Gastroesophageal sphincter (tissue), 4 donors: ENCODE results near the gene TECPR1. TPM values are rescaled to one million over a fixed set of nuclear protein-coding genes. Genes with fewer than 3 reads are reported as not detected.

Experiments
- ATAC-seq: fragments of 150-250 bp; one replicate; pipeline ENCODE4 v1.9.1; 2016; ENCODE audit warnings: mild to moderate bottlenecking, moderate library complexity
- H3K27ac ChIP-seq, 4 donors: fragments of 200-600 bp; sonication (generic) in 3 of 4; 1 replicate in 3 of 4; 2 replicates in 1 of 4; pipeline ENCODE4 v1.5.1; 2016 to 2019
- H3K27me3 ChIP-seq: fragments of 200-600 bp; sonication (generic); one replicate; pipeline ENCODE4 v1.5.1; 2019
- H3K36me3 ChIP-seq, 2 donors: fragments of 200-600 bp; sonication (generic); one replicate each; pipeline ENCODE4 v1.5.1; 2019; ENCODE audit warnings: control low read depth in 1 of 2
- H3K4me1 ChIP-seq, 3 donors: fragments of 200-600 bp; sonication (generic); 1 replicate in 2 of 3; 2 replicates in 1 of 3; pipeline ENCODE4 v1.5.1; 2016 to 2019; ENCODE audit warnings: control low read depth in 2 of 3
- H3K4me3 ChIP-seq, 2 donors: fragments of 200-600 bp; sonication (generic); one replicate each; pipeline ENCODE4 v1.5.1; 2019; ENCODE audit warnings: mild to moderate bottlenecking in 1 of 2, moderate library complexity in 1 of 2
- H3K9me3 ChIP-seq, 3 donors: fragments of 200-600 bp; sonication (generic); one replicate each; pipeline ENCODE4 v1.5.1; 2017 to 2019; ENCODE audit warnings: control low read depth in 2 of 3
- EP300 ChIP-seq: sonication (generic); formaldehyde crosslinking; IDR thresholded peaks from one replicate; pipeline ENCODE4 v1.6.1; 2017; ENCODE audit warnings: antibody characterized with exemption, mild to moderate bottlenecking
- POLR2A ChIP-seq, 2 donors: fragments of 450-650 bp; IDR thresholded peaks; one replicate each; pipeline ENCODE4 v1.6.1; 2017; ENCODE audit warnings: antibody characterized with exemption in 2 of 2, mild to moderate bottlenecking in 2 of 2, moderate library complexity in 1 of 2
- POLR2AphosphoS5 ChIP-seq: sonication (generic); formaldehyde crosslinking; IDR thresholded peaks from one replicate; pipeline ENCODE4 v1.6.1; 2017; ENCODE audit warnings: antibody characterized with exemption
- WGBS, 2 donors: methylation state at CpG; one replicate each; pipeline ENCODE4 v1.1.5; 2018; ENCODE audit warnings: low coverage in 1 of 2; 5-methylcytosine and 5-hydroxymethylcytosine counted together
- total RNA-seq, 4 donors: library from RNA; depleted of rRNA; stranded (reverse); fragments of >200 nt; gene quantifications; one replicate each; pipeline ENCODE4 v1.1.0, GENCODE V29; 2016
- TF ChIP-seq, protein P1 (sequence below), 4 experiments: fragments of 200-600 bp in 2 of 4; fragments of 450-650 bp in 2 of 4; sonication (generic) in 1 of 4; IDR thresholded peaks; one replicate each; pipeline ENCODE4 v1.5.1; 2017 to 2019; ENCODE audit warnings: antibody characterized with exemption in 4 of 4, mild to moderate bottlenecking in 2 of 4, moderate library complexity in 2 of 4

The TECPR1 gene
- total RNA-seq, 4 donors from 2014 or later: 18.6 to 22.3 (median 20.4) TPM

- peaks cover 0 to 40% (median 19%) of the 10 kb centered on the region in 3 donors for H3K4me1 ChIP-seq
- no peak overlapping the region for H3K27ac ChIP-seq
- no peak overlapping the region for H3K4me3 ChIP-seq
- H3K36me3 ChIP-seq: peaks cover 0 to 37% of the 10 kb centered on the region in 2 donors
- no peaks in the 10 kb centered on the region for H3K27me3 ChIP-seq
- no peaks in the 10 kb centered on the region for H3K9me3 ChIP-seq
- TF ChIP-seq POLR2A (IDR thresholded peaks at IDR 0.05): no peak
- no peak for TF ChIP-seq EP300
- TF ChIP-seq POLR2AphosphoS5: no peak
- TF ChIP-seq, protein P1, sequence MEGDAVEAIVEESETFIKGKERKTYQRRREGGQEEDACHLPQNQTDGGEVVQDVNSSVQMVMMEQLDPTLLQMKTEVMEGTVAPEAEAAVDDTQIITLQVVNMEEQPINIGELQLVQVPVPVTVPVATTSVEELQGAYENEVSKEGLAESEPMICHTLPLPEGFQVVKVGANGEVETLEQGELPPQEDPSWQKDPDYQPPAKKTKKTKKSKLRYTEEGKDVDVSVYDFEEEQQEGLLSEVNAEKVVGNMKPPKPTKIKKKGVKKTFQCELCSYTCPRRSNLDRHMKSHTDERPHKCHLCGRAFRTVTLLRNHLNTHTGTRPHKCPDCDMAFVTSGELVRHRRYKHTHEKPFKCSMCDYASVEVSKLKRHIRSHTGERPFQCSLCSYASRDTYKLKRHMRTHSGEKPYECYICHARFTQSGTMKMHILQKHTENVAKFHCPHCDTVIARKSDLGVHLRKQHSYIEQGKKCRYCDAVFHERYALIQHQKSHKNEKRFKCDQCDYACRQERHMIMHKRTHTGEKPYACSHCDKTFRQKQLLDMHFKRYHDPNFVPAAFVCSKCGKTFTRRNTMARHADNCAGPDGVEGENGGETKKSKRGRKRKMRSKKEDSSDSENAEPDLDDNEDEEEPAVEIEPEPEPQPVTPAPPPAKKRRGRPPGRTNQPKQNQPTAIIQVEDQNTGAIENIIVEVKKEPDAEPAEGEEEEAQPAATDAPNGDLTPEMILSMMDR (IDR thresholded peaks at IDR 0.05): no peak
- WGBS, 2 donors: 80 to 83% methylated on average over 1 to 3 of the region's 4 CpGs
- no peak for ATAC-seq
Observed at GRCh38 chr7:98254516-98254915, 2.5 kb upstream of the TECPR1 start.

DNA sequence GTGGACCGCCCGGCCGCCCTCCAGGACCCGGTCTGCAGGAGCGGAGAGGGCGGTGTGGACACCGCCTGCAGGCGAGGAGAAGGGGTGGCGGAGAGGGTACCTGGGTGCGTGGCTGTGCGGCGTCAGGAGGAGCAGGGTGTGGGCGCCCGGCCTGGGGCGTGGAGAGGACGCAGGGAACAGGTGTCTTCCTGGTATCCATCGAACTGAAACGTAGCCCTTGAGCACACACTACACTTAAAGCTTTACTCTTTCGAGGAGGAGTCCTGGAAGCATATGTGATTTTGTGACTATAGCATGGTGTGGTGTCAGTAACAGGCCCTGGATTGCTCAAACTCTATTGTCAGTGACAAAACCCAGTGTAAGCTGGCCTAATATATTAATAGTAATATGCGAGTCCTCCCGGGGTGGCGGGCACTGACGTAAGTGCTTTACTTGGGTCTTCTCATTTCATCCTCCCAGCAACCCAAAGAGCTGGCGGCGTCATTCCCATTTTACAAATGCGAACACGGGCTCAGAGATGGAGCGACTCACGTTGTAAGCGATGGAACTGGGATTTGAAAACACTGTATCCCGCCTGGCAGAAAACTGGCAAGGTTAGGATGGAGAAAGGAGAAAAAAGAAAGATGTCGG is 508 bp upstream of the TECPR1 start:
- Histone ChIP-seq H3K36me3 (peaks cover 0 to 32% of the 10 kb centered on the region in 2 donors), H3K9me3 (no peaks in the 10 kb centered on the region), H3K27me3 (no peaks in the 10 kb centered on the region), H3K4me1 (peaks cover 0 to 56% (median 19%) of the 10 kb centered on the region in 3 donors), H3K4me3 (peak overlapping the region; percentile 80 to 90), H3K27ac (peak overlapping the region in 3 of 4 donors; percentile 84 to 87 (median 87))
- WGBS, 2 donors: 25 to 44% methylated on average over 12 to 15 of the region's 32 CpGs
- peak; percentile 5 for ATAC-seq
- TF ChIP-seq POLR2A (IDR thresholded peaks at IDR 0.05) (no peak), EP300 (no peak), POLR2AphosphoS5 (no peak)
- TF ChIP-seq, protein P1 (IDR thresholded peaks at IDR 0.05): no peak

DNA sequence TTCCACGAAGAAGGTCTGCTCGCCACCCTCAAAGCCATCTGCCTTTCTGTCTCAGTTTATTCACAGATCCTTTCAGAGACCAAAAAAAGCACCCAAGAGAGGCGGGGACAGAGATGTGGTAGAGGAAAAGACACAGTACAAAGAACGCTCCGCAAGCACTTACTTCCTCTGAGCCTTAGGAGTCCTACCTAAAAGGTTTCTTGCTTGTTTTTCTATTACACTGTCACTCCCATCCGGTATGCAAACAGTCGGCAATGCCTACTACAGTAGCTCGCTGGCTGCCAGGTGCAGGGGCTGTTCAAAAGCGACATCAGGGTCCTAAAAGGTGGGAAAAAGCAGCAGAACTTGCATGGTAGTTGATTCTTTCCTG is 816 bp downstream of the TECPR1 start:
- Histone ChIP-seq H3K27ac (peak overlapping the region in 3 of 4 donors; percentile 84 to 87 (median 87)), H3K27me3 (no peaks in the 10 kb centered on the region), H3K36me3 (peaks cover 0 to 19% of the 10 kb centered on the region in 2 donors), H3K4me1 (peaks cover 0 to 56% (median 19%) of the 10 kb centered on the region in 3 donors), H3K4me3 (peak overlapping the region; percentile 80 to 90), H3K9me3 (no peaks in the 10 kb centered on the region)
- WGBS, 2 donors: 35 to 44% methylated on average over 6 to 8 of the region's 9 CpGs
- TF ChIP-seq POLR2AphosphoS5 (no peak), EP300 (no peak), POLR2A (IDR thresholded peaks at IDR 0.05) (no peak)
- TF ChIP-seq, protein P1 (IDR thresholded peaks at IDR 0.05): no peak
- no peak for ATAC-seq

- Histone ChIP-seq H3K4me3 (peak overlapping the region in 1 of 2 donors; percentile 90), H3K4me1 (peaks cover 0 to 56% (median 19%) of the 10 kb centered on the region in 3 donors), H3K9me3 (no peaks in the 10 kb centered on the region), H3K27ac (peak overlapping the region in 3 of 4 donors; percentile 36 to 87 (median 87)), H3K27me3 (no peaks in the 10 kb centered on the region), H3K36me3 (peaks cover 0 to 17% of the 10 kb centered on the region in 2 donors)
- TF ChIP-seq EP300 (no peak), POLR2AphosphoS5 (no peak), POLR2A (IDR thresholded peaks at IDR 0.05) (no peak)
- TF ChIP-seq, protein P1 (IDR thresholded peaks at IDR 0.05): no peak
- 33 to 40% methylated on average over 2 of the region's 3 CpGs for WGBS, 2 donors
- ATAC-seq: no peak
Observed at GRCh38 chr7:98250789-98251188, 1.2 kb downstream of the TECPR1 start.

- Histone ChIP-seq H3K9me3 (no peaks in the 10 kb centered on the region), H3K36me3 (peaks cover 0 to 20% of the 10 kb centered on the region in 2 donors), H3K27me3 (no peaks in the 10 kb centered on the region), H3K27ac (peak overlapping the region in 3 of 4 donors; percentile 5 to 62 (median 41)), H3K4me1 (peaks cover 0 to 60% (median 19%) of the 10 kb centered on the region in 3 donors), H3K4me3 (no peak overlapping the region)
- ATAC-seq: no peak
- 64% methylated on average over 4 of the region's 6 CpGs; no CpG with 5 or more reads in 1 of the 2 donors for WGBS, 2 donors
- TF ChIP-seq, protein P1 (IDR thresholded peaks at IDR 0.05): no peak
- TF ChIP-seq POLR2AphosphoS5: no peak
- no peak for TF ChIP-seq POLR2A (IDR thresholded peaks at IDR 0.05)
- TF ChIP-seq EP300: no peak
Observed at GRCh38 chr7:98249106-98249505, 2.9 kb downstream of the TECPR1 start.
